Esophagus muscularis mucosa (tissue), 4 donors: Measurements from ENCODE around the gene GALNT18. TPM values are rescaled to one million over a fixed set of nuclear protein-coding genes. Genes with fewer than 3 reads are reported as not detected.
A peak's percentile ranks its signal among the peaks of the same experiment; 100 is the strongest.

Source experiments
- DNase-seq: peaks from one replicate; pipeline ENCODE4 v3.0.0-alpha.2; 2017; ENCODE audit errors: extremely low spot score
- H3K27ac ChIP-seq, 4 donors: fragments of 200-600 bp; sonication (generic); replicated peaks in 1 of 4; 1 replicate in 3 of 4; 2 replicates in 1 of 4; pipeline ENCODE4 v1.5.1; 2016 to 2019; ENCODE audit warnings: mild to moderate bottlenecking in 1 of 4
- H3K27me3 ChIP-seq, 4 donors: fragments of 200-600 bp; sonication (generic); one replicate each; pipeline versions ENCODE4 v1.5.1 to v1.6.0; 2016 to 2019
- H3K36me3 ChIP-seq, 4 donors: fragments of 200-600 bp; sonication (generic); one replicate each; pipeline ENCODE4 v1.5.1; 2016 to 2019
- H3K4me1 ChIP-seq, 4 donors: fragments of 200-600 bp; sonication (generic); one replicate each; pipeline ENCODE4 v1.5.1; 2016 to 2019
- H3K4me3 ChIP-seq, 4 donors: fragments of 200-600 bp; sonication (generic); 1 replicate in 2 of 4; 2 replicates in 2 of 4; pipeline ENCODE4 v1.5.1; 2016 to 2019; ENCODE audit warnings: mild to moderate bottlenecking in 4 of 4, moderate library complexity in 1 of 4
- H3K9me3 ChIP-seq, 4 donors: fragments of 200-600 bp; sonication (generic); 1 replicate in 3 of 4; 2 replicates in 1 of 4; pipeline ENCODE4 v1.5.1; 2016 to 2019
- EP300 ChIP-seq: sonication (generic); formaldehyde crosslinking; IDR thresholded peaks from one replicate; pipeline ENCODE4 v1.6.1; 2017; ENCODE audit warnings: antibody characterized with exemption
- POLR2A ChIP-seq: fragments of 450-650 bp; IDR thresholded peaks from one replicate; pipeline ENCODE4 v1.6.1; 2017; ENCODE audit warnings: antibody characterized with exemption, moderate library complexity, mild to moderate bottlenecking, low read depth
- POLR2AphosphoS5 ChIP-seq, 2 donors: sonication (generic); formaldehyde crosslinking; IDR thresholded peaks; one replicate each; pipeline ENCODE4 v1.6.1; 2017; ENCODE audit warnings: antibody characterized with exemption in 2 of 2
- WGBS: methylation state at CpG from one replicate; pipeline ENCODE4 v1.1.5; 2018; 5-methylcytosine and 5-hydroxymethylcytosine counted together
- intact Hi-C: fragments of 100-400 bp; cut with DNase I; formaldehyde crosslinking; loops from one replicate; pipeline ENCODE4 v1.15.1; 2023
- total RNA-seq, 4 donors: library from RNA; depleted of rRNA; stranded (reverse); fragments of >200 nt; gene quantifications; one replicate each; pipeline versions ENCODE4 v1.1.0 to v1.2.1, GENCODE V29; 2016
- TF ChIP-seq, protein P1 (sequence below), 3 experiments: fragments of 200-600 bp in 2 of 3; fragments of 450-650 bp in 1 of 3; sonication (generic) in 2 of 3; IDR thresholded peaks; one replicate each; pipeline ENCODE4 v1.5.1; 2017 to 2019; ENCODE audit warnings: antibody characterized with exemption in 3 of 3, mild to moderate bottlenecking in 2 of 3, moderate library complexity in 1 of 3

GALNT18 gene
- 10 to 100 TPM; 29.1 to 67.0 (median 49.3) TPM for total RNA-seq

DNA sequence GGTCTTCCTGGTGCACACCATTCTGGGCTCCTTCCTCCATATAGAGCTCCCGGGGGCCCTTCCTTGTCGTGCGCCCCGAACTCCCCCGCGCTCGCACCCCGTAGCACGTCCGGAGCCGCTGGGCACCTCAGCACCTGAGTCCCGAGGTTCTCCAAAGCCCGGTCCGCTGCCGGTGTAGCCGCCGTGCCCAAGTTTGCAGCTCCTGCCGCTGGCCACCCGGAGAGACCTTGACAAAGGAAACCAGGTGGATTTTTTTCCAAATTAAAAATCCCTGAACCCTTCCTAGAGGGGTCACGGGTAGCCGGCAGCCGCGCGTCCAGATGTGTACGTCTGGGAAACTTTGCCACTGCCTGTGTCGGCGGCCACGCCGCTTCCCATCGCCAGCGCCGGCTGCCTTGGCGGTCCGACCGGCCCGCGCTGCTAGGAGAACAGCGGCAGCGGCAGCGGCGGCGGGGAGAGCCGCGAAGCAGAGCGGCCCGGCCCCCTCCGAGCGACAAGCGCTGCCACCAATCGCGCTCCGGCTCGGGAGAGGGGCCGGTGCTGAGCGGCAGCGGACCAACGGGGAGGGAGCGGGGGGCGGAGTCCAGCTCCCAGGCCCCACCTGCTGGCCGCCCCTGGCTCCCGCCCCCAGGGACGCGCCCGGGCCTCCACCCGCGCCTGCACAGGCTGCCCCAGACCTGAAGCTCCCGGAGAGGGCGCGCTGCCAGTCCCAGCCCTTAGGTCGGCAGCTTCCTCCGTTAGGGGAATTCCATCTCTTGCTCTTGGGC lies at the start of gene GALNT18:
TSS of gene GALNT18 (minus strand) at position 433 of the 767 bp plus-strand sequence.
- H3K27ac ChIP-seq = peak within 1 kb of the TSS; percentile 75 to 89 (median 82)
- intact Hi-C loops = loop anchor here (5.0 to 10.0 kb wide), 3 partner anchors 166 to 587 kb away; no protein-coding TSS in a partner anchor
- peak; percentile 93 for DNase-seq
- no peak for TF ChIP-seq EP300
- TF ChIP-seq, protein P1, sequence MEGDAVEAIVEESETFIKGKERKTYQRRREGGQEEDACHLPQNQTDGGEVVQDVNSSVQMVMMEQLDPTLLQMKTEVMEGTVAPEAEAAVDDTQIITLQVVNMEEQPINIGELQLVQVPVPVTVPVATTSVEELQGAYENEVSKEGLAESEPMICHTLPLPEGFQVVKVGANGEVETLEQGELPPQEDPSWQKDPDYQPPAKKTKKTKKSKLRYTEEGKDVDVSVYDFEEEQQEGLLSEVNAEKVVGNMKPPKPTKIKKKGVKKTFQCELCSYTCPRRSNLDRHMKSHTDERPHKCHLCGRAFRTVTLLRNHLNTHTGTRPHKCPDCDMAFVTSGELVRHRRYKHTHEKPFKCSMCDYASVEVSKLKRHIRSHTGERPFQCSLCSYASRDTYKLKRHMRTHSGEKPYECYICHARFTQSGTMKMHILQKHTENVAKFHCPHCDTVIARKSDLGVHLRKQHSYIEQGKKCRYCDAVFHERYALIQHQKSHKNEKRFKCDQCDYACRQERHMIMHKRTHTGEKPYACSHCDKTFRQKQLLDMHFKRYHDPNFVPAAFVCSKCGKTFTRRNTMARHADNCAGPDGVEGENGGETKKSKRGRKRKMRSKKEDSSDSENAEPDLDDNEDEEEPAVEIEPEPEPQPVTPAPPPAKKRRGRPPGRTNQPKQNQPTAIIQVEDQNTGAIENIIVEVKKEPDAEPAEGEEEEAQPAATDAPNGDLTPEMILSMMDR (IDR thresholded peaks at IDR 0.05) = peak; percentile 35 to 56 (median 44)
- TF ChIP-seq POLR2A = no peak
- TF ChIP-seq POLR2AphosphoS5 (IDR thresholded peaks at IDR 0.05) = peak; percentile 82 to 90
- H3K4me3 ChIP-seq = peak within 1 kb of the TSS; percentile 64 to 71 (median 68)
- H3K4me1 ChIP-seq = peaks cover 29 to 67% (median 66%) of the 10 kb centered on the region in 4 donors
- H3K36me3 ChIP-seq = no peaks in the 10 kb centered on the region
- H3K27me3 ChIP-seq = no peaks in the 10 kb centered on the region
- WGBS = 0% methylated on average over 10 of the region's 71 CpGs
- no peaks in the 10 kb centered on the region for H3K9me3 ChIP-seq

GRCh38 chr11:11670574-11670973 lies 48.8 kb upstream of the GALNT18 start:
- no peak for TF ChIP-seq POLR2AphosphoS5 (IDR thresholded peaks at IDR 0.05)
- TF ChIP-seq, protein P1 (IDR thresholded peaks at IDR 0.05) = no peak
- no peak for TF ChIP-seq EP300
- TF ChIP-seq POLR2A = no peak
- Histone ChIP-seq H3K9me3 (no peaks in the 10 kb centered on the region), H3K4me1 (peaks cover 5 to 52% (median 34%) of the 10 kb centered on the region in 4 donors), H3K4me3 (no peak overlapping the region), H3K27ac (peak overlapping the region in 2 of 4 donors; percentile 47 to 55), H3K27me3 (no peaks in the 10 kb centered on the region), H3K36me3 (no peaks in the 10 kb centered on the region)
- intact Hi-C loops = no loop called here
- 31% methylated on average over 5 of the region's 5 CpGs for WGBS
- no peak for DNase-seq

DNA sequence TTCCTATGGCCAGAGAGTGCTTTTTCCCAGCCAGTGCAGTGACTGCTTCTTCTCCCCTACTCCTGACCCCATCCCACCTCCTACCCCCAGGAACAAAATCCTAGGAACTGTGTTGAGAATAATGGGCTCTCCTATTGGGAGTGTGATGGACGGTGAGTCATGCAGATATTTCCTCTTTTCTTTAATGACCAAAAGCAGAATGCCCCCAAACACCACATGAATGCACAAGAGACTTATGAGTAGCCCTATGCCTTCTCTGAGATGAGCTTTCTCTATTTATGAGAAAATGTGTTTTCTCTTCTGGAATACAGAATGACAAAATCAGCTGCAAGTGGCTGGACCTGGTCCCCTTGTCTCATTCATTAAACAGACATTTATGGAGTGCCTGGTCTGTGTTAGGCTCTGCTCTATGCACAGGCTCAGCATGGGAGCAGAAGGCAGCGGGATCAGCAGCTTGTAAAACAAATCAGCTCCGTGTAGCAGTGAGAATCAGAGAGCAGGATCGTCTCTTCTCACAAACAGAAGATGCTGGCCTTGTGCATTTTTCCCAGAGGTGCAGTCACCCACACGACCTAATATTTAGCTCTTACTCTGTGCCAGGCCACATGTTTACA lies 47.5 kb upstream of the GALNT18 start:
- Histone ChIP-seq H3K36me3 (no peaks in the 10 kb centered on the region), H3K4me3 (no peak overlapping the region), H3K27ac (peak overlapping the region in 3 of 4 donors; percentile 47 to 55 (median 55)), H3K4me1 (peaks cover 5 to 44% (median 31%) of the 10 kb centered on the region in 4 donors), H3K27me3 (no peaks in the 10 kb centered on the region), H3K9me3 (no peaks in the 10 kb centered on the region)
- 17% methylated on average over 5 of the region's 5 CpGs for WGBS
- intact Hi-C loops = no loop called here
- TF ChIP-seq EP300 = no peak
- TF ChIP-seq, protein P1 (IDR thresholded peaks at IDR 0.05) = no peak
- TF ChIP-seq POLR2AphosphoS5 (IDR thresholded peaks at IDR 0.05) = no peak
- TF ChIP-seq POLR2A = no peak
- no peak for DNase-seq

- no peaks in the 10 kb centered on the region for H3K36me3 ChIP-seq
- no peaks in the 10 kb centered on the region for H3K27me3 ChIP-seq
- intact Hi-C loops = no loop called here
- H3K4me3 ChIP-seq = no peak overlapping the region
- 64% methylated on average over 5 of the region's 5 CpGs for WGBS
- DNase-seq = no peak
- TF ChIP-seq POLR2A = no peak
- TF ChIP-seq POLR2AphosphoS5 (IDR thresholded peaks at IDR 0.05) = no peak
- no peak for TF ChIP-seq EP300
- TF ChIP-seq, protein P1 (IDR thresholded peaks at IDR 0.05) = no peak
- H3K9me3 ChIP-seq = no peaks in the 10 kb centered on the region
- peak overlapping the region in 1 of 4 donors; percentile 47 for H3K27ac ChIP-seq
- peaks cover 5 to 39% (median 29%) of the 10 kb centered on the region in 4 donors for H3K4me1 ChIP-seq
Measured at GRCh38 chr11:11668781-11669180, 47.0 kb upstream of the GALNT18 start.
